GM19351 (cell line): ENCODE results near the gene MS4A6E.
"Not testable (repeated sequence)": the region's sequence is repeated elsewhere in the genome, so short reads cannot be mapped to it uniquely, and the experiment has no call there.

ENCODE experiments used
- ATAC-seq: cut with Tn5 transposase; IDR thresholded peaks from one replicate; pipeline ENCODE4 v1.9.1; 2021; ENCODE audit warnings: mild to moderate bottlenecking, moderate library complexity; ENCODE audit not compliant: unreplicated experiment

MS4A6E gene

DNA sequence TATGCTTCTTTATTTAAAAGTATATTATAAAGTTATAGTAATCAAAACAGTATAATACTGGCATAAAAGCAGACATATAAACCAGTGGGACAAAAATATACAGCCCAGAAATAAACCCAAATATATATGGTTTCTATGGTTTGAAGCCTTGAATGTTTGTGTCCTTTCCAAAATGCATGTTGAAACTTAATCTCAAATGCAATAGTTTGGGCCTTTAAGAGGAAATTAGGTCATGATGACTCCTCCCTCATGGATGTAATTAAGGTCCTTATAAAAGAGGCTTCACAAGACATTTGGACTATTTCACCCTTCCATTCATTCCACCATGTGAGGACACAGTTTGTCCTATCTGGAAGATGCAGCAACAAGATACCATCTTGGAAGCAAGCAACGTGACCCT lies at the start of gene MS4A6E:
TSS of gene MS4A6E (plus strand) at position 301 of the 400 bp plus-strand sequence. CDS start 7,641 bp downstream, outside the sequence.
- ATAC-seq = no peak

DNA sequence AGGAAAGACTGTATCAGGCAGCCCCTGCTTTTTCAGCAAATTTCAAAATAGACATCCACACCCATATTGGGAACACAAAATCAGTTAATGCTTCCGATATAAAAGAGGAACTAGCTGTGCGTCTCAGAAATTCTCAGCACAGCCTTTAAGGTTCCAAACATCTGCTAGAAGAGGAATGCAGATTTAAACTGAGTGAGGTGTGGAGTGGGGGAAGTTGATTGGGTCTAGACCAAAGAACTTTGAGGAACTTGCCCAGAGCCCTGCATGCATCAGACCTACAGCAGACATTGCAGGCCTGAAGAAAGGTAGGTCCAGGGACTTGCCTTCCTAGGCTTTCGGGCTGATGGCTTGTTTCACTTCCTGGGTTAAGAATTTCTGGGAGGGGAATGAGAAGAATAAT lies 46.6 kb upstream of the MS4A6E start, which contains the start of gene MS4A4A:
TSS of gene MS4A4A (plus strand) at position 255 of the 400 bp plus-strand sequence. CDS start at position 265, 10 bp downstream.
- peak; percentile 65 for ATAC-seq

GRCh38 chr11:60281485-60281884 lies 45.6 kb upstream of the MS4A6E start:
- ATAC-seq = no peak

DNA sequence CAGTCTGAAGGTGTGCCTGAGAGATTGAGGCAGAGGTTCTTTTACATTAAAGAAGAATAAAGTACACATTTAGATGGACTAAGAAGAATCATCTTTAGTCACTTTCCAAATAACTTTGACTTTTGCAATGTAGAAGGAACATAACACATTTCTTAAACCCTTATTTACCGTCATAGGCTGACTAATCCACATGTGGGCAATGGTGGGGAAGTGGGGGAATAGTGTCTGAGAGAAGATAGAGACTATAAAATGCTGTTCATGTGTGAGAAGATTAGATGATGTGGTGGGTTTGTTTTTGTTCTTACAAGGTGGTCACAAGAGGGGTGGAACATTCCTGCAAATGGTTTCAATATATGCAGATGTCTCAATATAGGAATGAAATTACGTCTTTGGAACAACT lies 44.8 kb upstream of the MS4A6E start:
- ATAC-seq = no peak

GRCh38 chr11:60285411-60286126 lies 41.5 kb upstream of the MS4A6E start:
- not testable (repeated sequence) for ATAC-seq

- ATAC-seq = no peak
These were observed 38.5 kb upstream of the MS4A6E start for GRCh38 chr11:60288531-60288930.

DNA sequence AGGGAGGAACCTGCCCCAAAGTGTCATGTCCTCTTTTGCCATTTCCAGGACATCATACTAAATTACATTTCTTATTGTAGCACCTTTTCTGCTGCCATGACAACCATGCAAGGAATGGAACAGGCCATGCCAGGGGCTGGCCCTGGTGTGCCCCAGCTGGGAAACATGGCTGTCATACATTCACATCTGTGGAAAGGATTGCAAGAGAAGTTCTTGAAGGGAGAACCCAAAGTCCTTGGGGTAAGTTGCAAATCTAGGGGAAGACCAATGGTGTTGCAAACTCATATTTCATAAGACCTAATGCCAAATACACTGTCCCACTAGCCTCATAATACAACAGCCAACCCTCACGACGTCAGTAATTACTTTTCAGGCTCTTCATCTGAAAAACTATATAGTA lies 34.9 kb upstream of the MS4A6E start:
- ATAC-seq = no peak

DNA sequence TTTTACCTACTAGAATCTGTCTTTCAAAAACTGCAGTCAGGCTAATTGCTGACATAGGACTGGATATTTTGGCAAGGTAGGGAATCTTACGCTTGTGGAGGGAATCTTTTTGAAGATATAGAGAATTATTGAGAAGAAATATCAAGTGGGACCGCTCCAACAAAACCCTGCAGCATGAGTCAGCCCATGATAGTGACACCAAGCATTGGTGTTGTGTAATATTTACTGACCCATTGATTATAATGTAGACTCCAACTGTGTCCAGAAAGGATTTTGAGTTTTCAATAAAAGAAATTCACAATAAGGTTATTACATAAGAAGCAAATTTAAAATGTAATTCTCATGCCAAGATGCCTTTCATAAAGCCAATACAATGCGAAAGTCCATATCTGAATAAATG lies 25.9 kb upstream of the MS4A6E start:
- ATAC-seq = no peak

GRCh38 chr11:60301884-60302283 lies 25.2 kb upstream of the MS4A6E start:
- not testable (repeated sequence) for ATAC-seq

DNA sequence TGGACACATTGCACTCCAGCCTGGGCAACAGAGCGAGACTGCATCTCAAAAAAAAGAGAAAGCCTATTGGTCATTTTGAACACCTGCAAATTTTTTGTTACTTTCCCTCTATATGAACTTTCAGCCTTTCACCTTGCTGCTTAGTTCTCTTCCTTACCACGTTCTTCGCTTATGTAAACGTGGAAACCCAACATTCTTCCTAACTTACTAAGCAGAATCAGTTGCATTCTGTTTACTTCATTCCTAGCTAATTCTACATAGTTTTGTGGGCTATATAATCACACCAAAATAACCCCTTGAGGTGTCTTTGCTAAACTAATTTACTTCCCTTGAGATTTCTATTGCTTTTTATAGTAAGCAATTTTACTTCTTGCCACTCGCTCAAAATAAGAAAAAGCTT lies 23.4 kb upstream of the MS4A6E start:
- ATAC-seq = no peak

GRCh38 chr11:60305906-60306619 lies 21.0 kb upstream of the MS4A6E start:
- no peak for ATAC-seq

DNA sequence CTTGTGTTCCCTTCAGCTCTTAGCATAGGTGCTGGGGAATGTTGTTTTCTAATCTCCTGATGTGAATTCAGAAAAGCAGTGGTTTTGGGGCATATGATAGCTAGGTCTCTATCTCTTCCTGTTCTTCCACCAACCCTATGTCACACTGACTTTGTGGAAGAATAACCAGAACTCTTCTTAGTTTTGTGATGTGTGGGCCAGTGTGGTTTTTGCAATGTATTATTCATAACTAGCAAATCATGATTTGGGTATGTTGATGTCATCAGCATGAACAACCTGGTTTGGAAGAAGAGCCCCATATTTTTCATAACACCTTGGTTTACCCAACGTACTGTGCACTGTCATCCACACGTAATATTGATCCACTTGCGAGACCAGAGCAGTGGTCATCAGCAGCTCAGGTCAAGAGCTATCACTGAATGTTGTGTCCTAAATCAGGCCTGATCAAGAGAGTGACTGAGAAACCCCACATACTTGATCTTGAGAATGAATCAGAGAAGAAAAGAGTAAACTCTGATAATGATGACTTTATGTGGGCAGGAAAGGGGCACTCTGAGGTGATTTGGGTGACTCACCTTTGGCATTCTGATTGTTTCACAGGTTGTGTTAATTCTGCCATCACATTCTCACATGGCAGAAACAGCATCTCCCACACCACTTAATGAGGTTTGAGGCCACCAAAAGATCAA lies 19.4 kb upstream of the MS4A6E start:
- no peak for ATAC-seq

- peak; percentile 69 for ATAC-seq
These were observed 16.6 kb upstream of the MS4A6E start for GRCh38 chr11:60310407-60310998.

- no peak for ATAC-seq
These were observed 12.3 kb upstream of the MS4A6E start for GRCh38 chr11:60314635-60315321.

DNA sequence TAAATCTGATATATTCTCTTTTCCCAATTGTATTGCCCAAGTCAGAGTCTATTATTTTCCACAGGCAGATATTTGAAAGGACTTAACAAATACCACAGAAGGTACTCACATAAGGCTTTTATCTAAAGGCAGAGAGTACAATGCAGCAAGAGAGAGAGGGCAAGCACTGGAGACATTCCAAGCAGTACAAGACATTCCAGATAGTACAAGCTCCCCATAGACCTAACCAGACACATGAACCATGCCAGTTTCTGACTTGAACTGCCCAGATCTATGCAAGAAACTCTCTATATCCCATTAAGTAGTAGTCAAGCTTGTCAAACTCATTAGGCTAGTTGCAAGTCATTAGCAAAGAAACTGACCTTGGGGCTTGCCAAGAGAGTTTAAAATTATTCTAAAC lies 11.2 kb upstream of the MS4A6E start:
- ATAC-seq = no peak

DNA sequence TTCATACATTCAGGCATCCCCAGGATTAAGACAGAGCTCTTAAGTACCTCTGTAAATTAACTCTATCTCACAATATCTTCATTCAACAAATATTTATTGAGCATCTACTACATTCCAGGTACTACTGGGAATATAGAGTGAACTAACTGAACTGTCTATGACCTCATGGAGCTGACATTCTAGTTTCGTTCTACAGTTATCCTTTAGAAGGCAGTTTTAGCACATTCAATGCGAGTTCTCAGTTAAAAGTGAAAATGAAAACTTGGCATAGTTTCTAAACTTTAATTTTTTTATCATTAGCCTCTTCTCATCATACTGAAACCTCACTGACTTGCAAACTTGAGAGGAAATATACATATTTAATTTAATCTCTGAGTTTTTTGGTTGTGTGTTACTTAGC lies 10.7 kb upstream of the MS4A6E start:
- ATAC-seq = no peak

GRCh38 chr11:60318726-60319125 lies 8.3 kb upstream of the MS4A6E start:
- no peak for ATAC-seq

DNA sequence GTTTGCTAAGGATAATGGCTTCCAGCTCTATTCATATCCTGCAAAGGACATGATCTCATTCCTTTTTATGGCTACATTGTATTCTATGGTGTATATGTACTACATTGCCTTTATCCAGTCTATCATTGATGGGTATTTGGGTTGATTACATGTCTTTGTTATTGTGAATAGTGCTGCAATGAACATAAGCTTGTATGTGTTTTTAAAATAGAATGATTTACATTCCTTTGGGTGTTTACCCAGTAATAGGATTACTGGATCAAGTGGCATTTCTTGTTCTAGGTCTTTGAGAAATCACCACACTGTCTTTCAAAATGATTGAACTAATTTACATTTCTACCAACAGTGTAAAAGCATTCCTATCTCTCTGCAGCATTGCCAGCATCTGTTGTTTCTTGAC lies 6.0 kb upstream of the MS4A6E start:
- ATAC-seq = no peak

DNA sequence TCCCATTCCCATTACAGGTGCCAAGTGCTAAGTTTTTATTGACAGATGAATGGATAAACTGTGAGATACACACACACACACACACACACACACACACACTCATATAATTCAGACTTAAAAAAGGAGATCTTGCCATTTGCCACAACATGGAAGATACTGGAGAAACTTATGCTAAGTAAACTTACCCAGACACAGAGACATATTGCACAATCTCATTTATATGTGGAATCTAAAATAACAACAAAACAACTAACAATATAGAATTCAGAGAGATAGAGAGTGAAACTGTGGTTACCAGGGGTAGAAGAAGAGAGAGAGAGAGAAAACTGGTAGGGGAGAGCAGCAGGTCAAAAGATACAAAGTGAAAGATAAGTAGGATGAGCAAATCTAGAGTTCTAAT lies 1.4 kb downstream of the MS4A6E start:
- no peak for ATAC-seq

DNA sequence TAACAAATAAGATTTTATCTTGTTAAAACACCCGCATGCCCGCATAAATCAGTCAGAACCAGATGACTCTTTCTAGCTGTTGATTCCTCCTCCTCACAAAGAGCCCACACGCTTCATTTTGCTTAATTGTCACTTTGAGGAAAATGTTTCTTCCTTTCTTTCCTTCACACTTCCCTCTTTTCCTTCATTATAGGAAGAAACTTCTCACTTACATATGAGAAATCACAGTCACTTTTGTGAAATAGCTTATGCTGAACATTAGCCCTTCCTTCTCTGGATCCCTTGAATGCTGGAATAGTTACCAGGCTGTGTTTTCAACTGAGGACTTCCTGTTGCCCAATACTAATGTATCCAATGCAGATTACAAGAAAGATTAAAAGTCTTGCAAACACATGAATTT lies 5.8 kb downstream of the MS4A6E start:
- no peak for ATAC-seq
